GM12891 (cell line): ENCODE measurements around the gene TRPC4AP.
"Not testable (repeated sequence)": the region's sequence is repeated elsewhere in the genome, so short reads cannot be mapped to it uniquely, and the experiment has no call there.

Experiments
- POLR2A ChIP-seq: IDR thresholded peaks from 2 replicates; pipeline ENCODE4 v1.6.1; 2011; ENCODE audit warnings: low read depth, low read length, control low read depth
- POLR2AphosphoS5 ChIP-seq: IDR thresholded peaks from 2 replicates; pipeline ENCODE4 v1.6.1; 2011; ENCODE audit warnings: low read depth, low read length, control low read depth

GRCh38 chr20:35052616-35053015 is 40.0 kb downstream of the TRPC4AP start:
- TF ChIP-seq POLR2AphosphoS5, POLR2A: not testable (repeated sequence)
